EL (cell line): ENCODE results near the gene CBLB.
A peak's percentile ranks its signal among the peaks of the same experiment; 100 is the strongest.

ENCODE experiments used
- DNase-seq: peaks from one replicate; pipeline ENCODE4 v3.0.0-alpha.2; 2016

CBLB gene

DNA sequence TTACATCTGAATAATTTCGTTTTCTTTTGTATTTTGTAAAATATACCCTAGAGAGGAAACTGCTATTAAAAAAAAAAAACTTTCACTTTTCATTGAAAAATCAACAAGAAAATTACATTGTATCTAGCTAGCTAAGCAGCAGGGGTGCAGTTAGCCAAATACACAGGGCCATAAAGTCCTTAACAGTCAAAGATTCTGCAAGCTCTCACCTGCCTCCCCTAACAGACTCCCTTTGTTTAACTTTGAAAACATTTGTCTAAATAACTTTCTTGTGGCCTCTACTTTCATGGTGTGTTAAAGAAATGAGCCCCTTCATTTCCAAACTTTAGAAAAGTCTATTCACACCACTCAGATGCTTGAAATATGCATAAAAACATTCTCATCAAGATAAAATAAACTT is 23.3 kb downstream of the CBLB start:
- no peak for DNase-seq

DNA sequence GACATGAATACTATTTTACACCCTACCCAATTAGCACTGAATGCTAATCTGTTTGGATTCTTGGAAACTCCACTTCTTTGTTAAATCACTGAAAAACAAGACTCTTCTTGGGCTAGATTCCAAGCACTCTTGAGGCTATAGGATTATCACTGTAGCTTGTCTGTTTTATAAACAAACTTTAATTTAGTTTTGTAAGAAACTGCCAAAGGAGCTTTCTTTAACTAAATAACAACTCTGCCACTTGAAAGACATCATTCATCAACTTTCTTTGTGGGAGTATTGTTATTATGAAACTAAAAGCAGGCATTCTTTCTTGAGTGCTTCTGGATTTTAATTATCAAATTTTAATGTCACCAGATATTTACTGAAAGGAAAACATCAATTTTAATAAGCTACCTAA is 24.1 kb downstream of the CBLB start:
- no peak for DNase-seq

GRCh38 chr3:105843994-105844393 is 24.8 kb downstream of the CBLB start:
- DNase-seq, result no peak

DNA sequence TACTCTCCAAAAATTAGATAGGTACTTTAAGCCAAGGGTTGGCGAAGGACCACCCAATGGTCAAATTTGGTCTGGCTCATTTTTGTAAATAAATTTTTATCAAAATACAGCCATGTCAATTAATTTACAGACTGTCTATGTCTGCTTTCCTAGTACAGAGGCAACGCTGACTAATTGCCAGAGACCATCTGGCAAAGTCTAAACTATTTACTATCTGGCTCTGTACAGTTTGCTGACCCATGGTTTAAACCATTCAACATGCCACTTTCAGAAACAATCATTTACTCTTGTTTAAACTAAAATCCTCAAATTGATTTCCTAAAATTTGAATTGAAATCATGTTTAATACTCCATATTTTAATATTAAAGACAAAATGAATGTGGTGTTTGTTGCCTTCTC is 25.9 kb downstream of the CBLB start:
- no peak for DNase-seq

DNA sequence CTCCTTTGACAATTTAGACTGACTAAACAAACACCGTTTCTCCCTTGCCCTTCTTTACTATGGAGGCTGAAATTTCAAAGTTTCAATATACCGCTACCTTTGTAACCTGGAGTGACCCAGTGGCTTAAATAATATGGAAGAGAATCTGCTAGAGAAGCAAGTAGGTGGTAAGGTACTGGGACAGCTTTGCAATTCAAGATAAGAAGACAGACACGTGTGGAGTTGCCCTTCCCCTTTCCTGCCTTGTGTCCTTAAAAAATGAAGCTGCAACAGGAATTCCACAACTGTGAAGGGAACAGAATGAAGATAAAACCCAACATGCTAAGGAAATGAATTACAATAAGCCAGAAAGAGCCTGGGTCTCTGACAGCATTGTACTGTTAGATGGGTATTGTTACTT is 26.4 kb downstream of the CBLB start:
- no peak for DNase-seq

DNA sequence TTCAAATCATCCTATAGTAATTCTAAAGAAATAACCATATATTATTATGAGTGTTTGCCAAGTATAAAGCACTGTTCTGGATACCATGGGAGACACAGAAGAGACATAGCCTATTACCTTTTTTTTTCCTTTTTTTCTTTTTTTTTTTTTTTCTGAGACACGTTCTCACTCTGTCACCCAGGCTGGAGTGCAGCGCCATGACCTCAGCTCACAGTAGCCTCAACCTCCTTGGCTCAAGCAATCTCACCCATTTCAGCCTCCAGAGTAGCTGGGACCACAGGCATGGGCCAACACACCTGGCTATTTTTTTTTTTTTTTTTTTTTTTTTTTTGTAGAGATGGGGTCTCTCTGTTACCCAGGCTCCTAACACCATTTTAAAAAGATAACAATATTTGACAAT is 30.9 kb downstream of the CBLB start:
- no peak for DNase-seq

DNA sequence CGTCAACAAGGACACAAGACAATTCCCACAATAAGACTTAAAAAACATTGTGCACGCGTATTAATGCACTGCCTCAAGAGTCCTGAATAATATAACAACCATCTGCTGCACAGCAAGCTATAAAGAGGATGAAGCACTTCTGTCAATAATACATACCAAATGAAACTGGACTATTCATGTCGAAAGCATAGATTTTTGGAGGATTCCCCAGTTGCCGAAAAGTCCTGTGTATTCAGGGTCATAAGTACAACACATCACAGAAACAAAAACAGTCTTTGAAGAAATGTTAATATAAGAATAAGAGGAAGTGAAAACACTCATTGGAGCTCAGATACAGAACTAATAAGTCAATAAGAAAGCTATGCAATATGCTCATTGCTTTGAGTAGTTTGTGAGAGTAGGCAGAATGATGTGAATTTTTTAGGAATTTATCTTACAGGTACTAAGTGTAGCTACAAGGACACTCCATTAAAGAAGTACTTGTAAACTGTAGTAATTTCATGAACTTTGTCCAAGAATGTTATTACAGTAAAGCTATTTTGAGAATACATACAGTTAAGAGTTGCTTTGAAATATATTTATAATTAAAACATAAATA is 31.6 kb downstream of the CBLB start:
- DNase-seq, result no peak

GRCh38 chr3:105836533-105836932 is 32.3 kb downstream of the CBLB start:
- DNase-seq, result peak; percentile 77

- no peak for DNase-seq
Observed at GRCh38 chr3:105835606-105836005, 33.2 kb downstream of the CBLB start.

DNA sequence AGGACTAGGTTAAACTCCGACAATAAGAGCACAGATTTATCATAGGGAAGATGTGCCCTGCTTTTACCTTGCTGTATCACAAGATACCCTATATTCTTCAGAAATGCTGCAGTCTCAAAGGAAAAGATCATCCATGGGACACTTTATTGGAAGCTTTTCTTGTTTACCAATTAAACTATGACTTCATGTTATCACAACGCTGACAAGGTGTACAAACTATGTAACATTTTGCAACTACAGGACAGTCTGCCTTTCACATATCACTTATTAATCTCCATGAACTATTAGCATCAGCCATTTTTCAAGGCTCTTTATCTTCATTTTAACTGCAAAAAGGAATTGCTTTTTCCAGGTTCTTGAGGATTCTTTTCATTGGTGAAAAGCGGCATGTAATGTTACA is 34.0 kb downstream of the CBLB start:
- no peak for DNase-seq

DNA sequence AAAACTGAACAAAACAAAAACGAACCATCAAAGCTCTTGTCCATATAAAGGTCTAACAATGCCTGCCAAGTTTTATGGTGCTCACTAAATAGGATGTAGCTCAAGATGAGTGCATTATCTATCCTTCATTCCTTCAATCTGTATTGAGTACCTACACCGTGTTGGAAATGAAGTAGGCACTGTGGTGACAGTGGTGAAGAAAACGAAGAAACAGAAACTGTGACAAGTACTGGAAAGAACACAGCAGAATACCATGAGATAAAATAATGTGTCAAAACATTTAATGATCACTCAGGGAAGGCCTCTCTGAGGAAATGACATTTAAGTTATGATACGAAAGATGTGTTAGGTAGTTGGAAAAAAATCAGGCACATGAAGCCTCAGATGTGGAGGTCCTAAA is 36.2 kb downstream of the CBLB start:
- no peak for DNase-seq

- no peak for DNase-seq
Observed at GRCh38 chr3:105830836-105831235, 38.0 kb downstream of the CBLB start.

- DNase-seq, result no peak
Observed at GRCh38 chr3:105829871-105830622, 38.8 kb downstream of the CBLB start.

DNA sequence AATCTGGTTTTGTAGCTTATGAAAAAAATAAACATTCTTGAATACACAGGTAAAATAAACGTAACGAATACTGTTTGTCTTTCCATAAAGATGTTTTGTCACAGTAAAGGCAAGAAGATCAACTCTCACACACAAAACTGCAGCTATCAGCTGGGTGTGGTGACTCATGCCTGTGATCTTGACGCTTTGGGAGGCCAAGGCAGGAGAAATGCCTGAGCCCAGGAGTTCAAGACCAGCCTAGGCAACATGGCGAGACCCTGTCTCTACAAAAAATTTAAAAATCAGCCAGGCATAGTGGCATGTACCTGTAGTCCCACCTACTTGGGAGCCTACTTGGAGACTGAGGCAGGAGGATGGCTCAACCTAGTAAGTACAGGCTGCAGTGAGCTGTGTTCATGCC is 39.6 kb downstream of the CBLB start:
- no peak for DNase-seq

GRCh38 chr3:105828703-105829102 is 40.1 kb downstream of the CBLB start:
- DNase-seq, result no peak

DNA sequence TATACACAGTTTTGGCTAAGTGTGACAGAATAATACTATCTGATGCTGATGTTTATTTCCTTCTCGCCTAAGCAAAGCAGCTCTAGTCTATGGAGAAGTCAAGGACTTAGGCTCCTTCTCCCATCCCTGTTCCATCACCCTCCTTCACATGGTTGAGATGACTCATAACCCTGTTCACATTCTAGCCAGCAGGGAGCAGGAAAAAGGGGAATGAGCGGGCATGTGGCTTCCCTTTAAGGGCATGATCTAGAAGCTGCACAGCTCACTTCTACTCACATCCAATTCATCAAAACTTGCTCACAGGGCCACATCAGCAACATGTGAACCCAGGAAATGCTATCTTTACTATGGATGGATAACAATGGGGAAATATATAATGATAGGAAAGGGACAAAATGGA is 40.9 kb downstream of the CBLB start:
- DNase-seq, result peak; percentile 90

DNA sequence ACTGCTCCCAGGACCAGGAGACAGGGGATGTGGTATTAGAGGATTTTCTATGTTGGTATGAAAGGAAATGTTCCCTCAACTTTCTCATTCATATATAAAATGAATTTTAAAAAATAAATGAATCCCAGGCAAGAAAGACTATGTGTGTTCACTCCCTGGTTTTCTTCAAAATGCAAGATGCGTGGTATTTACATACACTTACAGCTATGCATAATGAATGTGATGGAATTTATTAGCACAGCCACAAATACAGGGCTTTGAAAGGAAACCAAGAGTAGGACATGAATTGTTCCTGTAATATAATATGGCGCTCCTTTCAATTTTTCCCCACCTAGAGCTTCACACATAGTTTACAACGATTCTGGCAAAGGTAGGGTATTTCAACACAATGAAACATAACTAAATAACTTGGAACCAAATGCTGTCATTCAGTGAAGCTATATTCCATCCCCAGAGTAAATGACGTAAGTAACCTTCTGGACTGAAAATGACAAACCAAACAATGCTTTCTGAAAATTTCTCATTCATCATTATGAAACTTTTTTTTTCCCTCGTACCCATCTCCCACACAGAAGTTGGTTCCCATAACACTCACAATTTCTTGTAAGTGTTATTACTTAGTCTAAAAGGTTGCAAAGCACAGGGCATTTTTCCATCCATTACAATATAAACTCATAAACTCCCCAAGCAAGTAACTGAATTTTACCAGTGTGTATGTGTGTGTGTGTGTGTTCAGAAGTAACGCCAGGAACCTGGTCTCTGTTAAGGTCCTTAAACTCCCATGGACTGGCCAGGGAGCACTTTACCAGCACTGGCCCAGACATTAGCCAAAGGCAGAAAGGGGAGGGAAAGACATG is 41.8 kb downstream of the CBLB start:
- DNase-seq, result no peak

- DNase-seq, result no peak
Observed at GRCh38 chr3:105824129-105824528, 44.7 kb downstream of the CBLB start.

DNA sequence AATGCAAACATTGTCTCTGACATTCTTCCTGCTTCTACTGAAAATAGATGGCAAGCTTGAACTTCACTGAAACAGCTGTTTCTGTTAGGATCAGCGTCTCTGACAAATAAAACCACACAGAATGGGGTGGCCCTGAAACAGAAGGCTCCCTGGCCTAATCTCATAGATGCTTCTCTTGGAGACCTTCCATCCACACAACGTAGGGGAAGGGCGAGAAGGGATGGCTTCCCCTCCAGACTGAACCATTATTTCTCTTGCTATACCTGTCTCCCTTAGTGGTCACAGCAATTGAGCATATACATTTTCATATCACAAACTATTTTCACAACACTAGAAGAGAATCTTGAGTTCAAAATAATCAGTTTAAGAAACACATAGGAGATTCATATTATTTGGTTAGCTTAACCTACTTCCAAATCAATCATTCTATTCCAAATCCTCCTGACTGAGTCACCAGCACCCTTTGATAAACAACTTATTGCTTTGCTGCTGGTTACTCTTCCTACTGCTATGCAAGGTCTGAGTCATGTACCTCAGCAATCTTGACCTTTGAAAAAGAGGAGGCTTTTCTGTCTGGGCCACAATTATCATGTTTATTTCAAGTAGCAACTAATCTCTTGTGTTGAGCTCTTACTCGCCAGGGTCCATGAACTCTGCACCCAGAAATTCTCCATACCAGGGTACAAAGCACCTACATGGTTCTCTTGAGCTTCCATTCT is 45.5 kb downstream of the CBLB start:
- DNase-seq, result peak; percentile 89

DNA sequence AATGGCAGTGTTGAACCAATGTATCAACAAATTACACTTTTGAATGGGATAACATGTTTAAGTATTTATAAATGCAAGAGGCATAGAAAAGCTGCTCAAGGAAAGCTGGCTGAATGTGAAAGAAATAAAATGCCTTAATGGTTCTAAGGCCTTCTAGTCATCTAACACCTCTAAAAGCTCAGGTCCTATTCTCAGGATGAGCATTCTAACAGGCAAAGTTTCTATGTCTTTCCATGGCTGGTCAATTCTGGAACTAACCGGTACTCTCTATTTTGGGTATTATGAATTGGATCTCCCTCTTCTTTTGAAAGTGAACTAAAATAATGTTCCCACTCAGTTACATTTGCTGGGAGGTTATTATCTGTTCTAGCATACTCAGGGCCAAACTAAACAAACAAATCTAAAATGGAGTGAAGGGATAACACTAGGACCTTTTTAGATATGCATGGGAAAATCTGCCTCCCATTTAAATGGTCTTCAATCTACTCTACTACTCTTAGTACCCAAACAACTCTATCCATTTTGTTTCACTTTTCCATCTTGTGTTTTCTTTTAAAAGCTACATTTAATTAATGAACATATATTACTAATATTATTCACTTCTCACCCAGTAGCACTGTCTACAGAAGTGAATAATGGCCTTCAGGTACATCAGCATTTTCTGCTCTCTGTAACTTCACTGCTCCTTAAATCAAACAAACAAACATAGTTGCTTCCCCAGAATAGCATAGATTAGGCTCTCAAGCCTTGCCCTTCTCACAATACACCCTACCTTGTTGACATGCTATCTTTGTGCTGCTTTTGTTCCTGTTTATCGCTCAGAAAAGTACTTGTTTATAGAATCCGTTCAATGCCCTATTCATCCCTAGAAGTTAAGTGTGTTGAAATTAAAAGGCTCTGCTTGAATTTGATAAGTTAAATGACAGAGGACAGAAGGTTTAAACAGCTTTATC is 46.4 kb downstream of the CBLB start:
- DNase-seq, result no peak

DNA sequence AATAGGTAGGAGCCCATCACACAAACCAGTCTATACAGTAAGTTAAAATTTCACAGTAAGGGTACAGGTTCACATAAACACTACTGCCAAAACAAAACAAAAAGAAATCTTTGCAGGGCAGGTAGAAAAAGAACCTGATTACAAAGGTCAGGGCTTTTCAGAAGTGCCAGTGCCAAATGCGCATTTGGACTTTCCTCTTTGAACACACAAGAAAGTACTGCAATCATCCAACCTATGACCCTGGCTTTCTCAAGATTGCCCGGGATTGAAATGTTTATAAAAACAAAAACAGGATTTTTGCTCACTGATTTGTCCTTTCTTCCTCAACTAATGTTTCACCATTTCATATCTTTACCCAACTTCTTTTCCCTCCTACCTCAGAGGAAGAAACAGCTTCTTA is 47.4 kb downstream of the CBLB start:
- no peak for DNase-seq

GRCh38 chr3:105816833-105817232 is 52.0 kb downstream of the CBLB start:
- DNase-seq, result no peak
